ENCODE measurements around the gene PPEF2.

DNA sequence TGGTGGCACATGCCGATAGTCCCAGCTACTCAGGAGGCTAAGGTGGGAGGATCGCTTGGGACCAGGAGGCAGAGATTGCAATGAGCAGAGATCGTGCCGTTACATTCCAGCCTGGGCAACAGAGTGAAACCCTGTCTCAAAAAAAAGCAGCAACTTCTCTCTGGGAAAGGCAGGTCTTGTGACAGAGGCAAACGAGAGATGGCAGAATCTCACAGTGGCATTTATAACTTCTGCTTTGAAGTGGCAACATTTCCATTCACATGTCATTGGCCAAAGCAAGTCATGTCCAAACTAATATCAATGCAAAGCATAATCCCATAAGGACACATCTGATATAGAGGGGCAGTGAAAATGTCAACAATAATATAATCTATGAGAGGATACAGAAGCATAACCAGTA lies 79.8 kb downstream of the PPEF2 start:
- TF ChIP-seq, protein P1, sequence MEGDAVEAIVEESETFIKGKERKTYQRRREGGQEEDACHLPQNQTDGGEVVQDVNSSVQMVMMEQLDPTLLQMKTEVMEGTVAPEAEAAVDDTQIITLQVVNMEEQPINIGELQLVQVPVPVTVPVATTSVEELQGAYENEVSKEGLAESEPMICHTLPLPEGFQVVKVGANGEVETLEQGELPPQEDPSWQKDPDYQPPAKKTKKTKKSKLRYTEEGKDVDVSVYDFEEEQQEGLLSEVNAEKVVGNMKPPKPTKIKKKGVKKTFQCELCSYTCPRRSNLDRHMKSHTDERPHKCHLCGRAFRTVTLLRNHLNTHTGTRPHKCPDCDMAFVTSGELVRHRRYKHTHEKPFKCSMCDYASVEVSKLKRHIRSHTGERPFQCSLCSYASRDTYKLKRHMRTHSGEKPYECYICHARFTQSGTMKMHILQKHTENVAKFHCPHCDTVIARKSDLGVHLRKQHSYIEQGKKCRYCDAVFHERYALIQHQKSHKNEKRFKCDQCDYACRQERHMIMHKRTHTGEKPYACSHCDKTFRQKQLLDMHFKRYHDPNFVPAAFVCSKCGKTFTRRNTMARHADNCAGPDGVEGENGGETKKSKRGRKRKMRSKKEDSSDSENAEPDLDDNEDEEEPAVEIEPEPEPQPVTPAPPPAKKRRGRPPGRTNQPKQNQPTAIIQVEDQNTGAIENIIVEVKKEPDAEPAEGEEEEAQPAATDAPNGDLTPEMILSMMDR (IDR thresholded peaks at IDR 0.05), result no peak
- TF ChIP-seq POLR2A (IDR thresholded peaks at IDR 0.05), result no peak
